Measurements from ENCODE around the gene TIMMDC1. TPM values are rescaled to one million over a fixed set of nuclear protein-coding genes. Genes with fewer than 3 reads are reported as not detected.
A peak's percentile ranks its signal among the peaks of the same experiment; 100 is the strongest.

TIMMDC1 gene
- total and polyA plus RNA-seq, 2 experiments from 2014 or later = 54.3 to 160 TPM

- Histone ChIP-seq H3K9me2 (ENCODE audit: insufficient read depth) (no peaks in the 10 kb centered on the region), H3K27me3 (replicated peaks; ENCODE audit: insufficient read depth) (no peaks in the 10 kb centered on the region), H3K79me2 (ENCODE audit: insufficient read depth) (peaks cover 6% of the 10 kb centered on the region; the same call in 1 of the 2 replicates), H4K20me1 (ENCODE audit: insufficient read depth) (no peaks in the 10 kb centered on the region), H2AFZ (no peak overlapping the region), H3K9ac (no peak overlapping the region), H3K4me1 (ENCODE audit: insufficient read depth) (no peaks in the 10 kb centered on the region), H3K4me3 (no peak overlapping the region), H3K27ac (no peak overlapping the region), H3K9me3 (ENCODE audit: low read depth) (no peaks in the 10 kb centered on the region), H3F3A (ENCODE audit: insufficient read depth) (0 out of 2 replicates have a peak, but pooled peaks cover 3% of the 10 kb centered on the region), H3K4me2 (ENCODE audit: unreplicated experiment) (no peak overlapping the region), H3K36me3 (ENCODE audit: low read depth) (no peaks in the 10 kb centered on the region; the same call in 1 of the 2 replicates)
- WGBS, 2 experiments (ENCODE audit: low coverage in 1 of 2, low lambda C conversion rate in 2 of 2, missing lambda C conversion rate in 2 of 2) = 92 to 98% methylated on average over 3 of the region's 3 CpGs
- TF ChIP-seq EZH2 (IDR thresholded peaks at IDR 0.05; ENCODE audit: insufficient read depth, poor library complexity, severe bottlenecking) (no peak), EZH2phosphoT487 (IDR thresholded peaks at IDR 0.05; ENCODE audit: insufficient read depth, low read depth) (no peak)
- in situ Hi-C loops (cut with MboI) = no loop called here
- DNase-seq = no peak
Observed at GRCh38 chr3:119492810-119493209, 5.5 kb upstream of the TIMMDC1 start.

GRCh38 chr3:119494597-119494996 is 3.8 kb upstream of the TIMMDC1 start:
- Histone ChIP-seq H4K20me1 (ENCODE audit: insufficient read depth) (no peaks in the 10 kb centered on the region), H3K9ac (no peak overlapping the region), H2AFZ (no peak overlapping the region), H3K9me2 (ENCODE audit: insufficient read depth) (no peaks in the 10 kb centered on the region), H3K36me3 (ENCODE audit: low read depth) (no peaks in the 10 kb centered on the region), H3K4me2 (ENCODE audit: unreplicated experiment) (no peak overlapping the region), H3K27me3 (replicated peaks; ENCODE audit: insufficient read depth) (no peaks in the 10 kb centered on the region), H3F3A (ENCODE audit: insufficient read depth) (0 out of 2 replicates have a peak, but pooled peaks cover 3% of the 10 kb centered on the region), H3K9me3 (ENCODE audit: low read depth) (no peaks in the 10 kb centered on the region), H3K27ac (no peak overlapping the region), H3K4me1 (ENCODE audit: insufficient read depth) (peaks cover 6% of the 10 kb centered on the region), H3K4me3 (no peak overlapping the region), H3K79me2 (ENCODE audit: insufficient read depth) (peaks cover 18% of the 10 kb centered on the region)
- TF ChIP-seq EZH2 (IDR thresholded peaks at IDR 0.05; ENCODE audit: insufficient read depth, poor library complexity, severe bottlenecking) = no peak
- in situ Hi-C loops (cut with MboI) = no loop called here
- 83 to 84% methylated on average over 2 of the region's 2 CpGs for WGBS, 2 experiments (ENCODE audit: low coverage in 1 of 2, low lambda C conversion rate in 2 of 2, missing lambda C conversion rate in 2 of 2)
- peak; percentile 15 for DNase-seq

- Histone ChIP-seq H3K4me1 (ENCODE audit: insufficient read depth) (peaks cover 16% of the 10 kb centered on the region), H3F3A (ENCODE audit: insufficient read depth) (0 out of 2 replicates have a peak, but pooled peaks cover 3% of the 10 kb centered on the region), H3K36me3 (ENCODE audit: low read depth) (0 out of 2 replicates have a peak, but pooled peaks cover 3% of the 10 kb centered on the region), H3K9me3 (ENCODE audit: low read depth) (no peaks in the 10 kb centered on the region), H3K9ac (peak overlapping the region; percentile 98), H3K9me2 (ENCODE audit: insufficient read depth) (no peaks in the 10 kb centered on the region), H3K4me3 (peak overlapping the region; percentile 99), H3K27ac (peak overlapping the region; percentile 93), H2AFZ (peak overlapping the region; percentile 94), H3K4me2 (ENCODE audit: unreplicated experiment) (peak overlapping the region; percentile 87), H3K27me3 (replicated peaks; ENCODE audit: insufficient read depth) (no peaks in the 10 kb centered on the region), H4K20me1 (ENCODE audit: insufficient read depth) (no peaks in the 10 kb centered on the region), H3K79me2 (ENCODE audit: insufficient read depth) (peaks cover 40% of the 10 kb centered on the region)
- TF ChIP-seq EZH2phosphoT487 (IDR thresholded peaks at IDR 0.05; ENCODE audit: insufficient read depth, low read depth) (no peak), EZH2 (IDR thresholded peaks at IDR 0.05; ENCODE audit: insufficient read depth, poor library complexity, severe bottlenecking) (no peak)
- in situ Hi-C loops (cut with MboI) = no loop called here
- DNase-seq = peak; percentile 62
- WGBS, 2 experiments (ENCODE audit: low coverage in 1 of 2, low lambda C conversion rate in 2 of 2, missing lambda C conversion rate in 2 of 2) = 4 to 7% methylated on average over 8 of the region's 8 CpGs
Observed at GRCh38 chr3:119497820-119498185, 544 bp upstream of the TIMMDC1 start.

GRCh38 chr3:119500265-119500664 is 1.9 kb downstream of the TIMMDC1 start:
- H2AFZ ChIP-seq = no peak overlapping the region
- H4K20me1 ChIP-seq (ENCODE audit: insufficient read depth) = no peaks in the 10 kb centered on the region
- peak overlapping the region; percentile 99 for H3K4me3 ChIP-seq
- H3K9me3 ChIP-seq (ENCODE audit: low read depth) = no peaks in the 10 kb centered on the region
- in situ Hi-C loops (cut with MboI) = no loop called here
- TF ChIP-seq EZH2 (IDR thresholded peaks at IDR 0.05; ENCODE audit: insufficient read depth, poor library complexity, severe bottlenecking) (no peak), EZH2phosphoT487 (IDR thresholded peaks at IDR 0.05; ENCODE audit: insufficient read depth, low read depth) (no peak)
- no peak for DNase-seq
- H3K27me3 ChIP-seq (replicated peaks; ENCODE audit: insufficient read depth) = no peaks in the 10 kb centered on the region
- 87 to 90% methylated on average over 4 of the region's 4 CpGs for WGBS, 2 experiments (ENCODE audit: low coverage in 1 of 2, low lambda C conversion rate in 2 of 2, missing lambda C conversion rate in 2 of 2)
- no peak overlapping the region for H3K4me2 ChIP-seq (ENCODE audit: unreplicated experiment)
- H3K9me2 ChIP-seq (ENCODE audit: insufficient read depth) = no peaks in the 10 kb centered on the region
- H3K36me3 ChIP-seq (ENCODE audit: low read depth) = peaks cover 12% of the 10 kb centered on the region
- H3K27ac ChIP-seq = no peak overlapping the region
- H3K9ac ChIP-seq = no peak overlapping the region
- peaks cover 16% of the 10 kb centered on the region for H3K4me1 ChIP-seq (ENCODE audit: insufficient read depth)
- peaks cover 54% of the 10 kb centered on the region for H3K79me2 ChIP-seq (ENCODE audit: insufficient read depth)
- 0 out of 2 replicates have a peak, but pooled peaks cover 3% of the 10 kb centered on the region for H3F3A ChIP-seq (ENCODE audit: insufficient read depth)

Data from GM23248 (cell line).